H7 (cell line): ENCODE measurements around the gene OSTF1. TPM values are rescaled to one million over a fixed set of nuclear protein-coding genes. Genes with fewer than 3 reads are reported as not detected.
A peak's percentile ranks its signal among the peaks of the same experiment; 100 is the strongest.

Experiments
- DNase-seq: peaks from one replicate; pipeline ENCODE4 v3.0.0; 2012
- H3K27me3 ChIP-seq: 2 replicates; pipeline ENCODE4 v1.6.0; 2011; ENCODE audit warnings: mild to moderate bottlenecking, low read length; ENCODE audit not compliant: control insufficient read depth, insufficient read depth
- H3K36me3 ChIP-seq: replicated peaks from 2 replicates; pipeline ENCODE4 v1.5.1; 2011; ENCODE audit warnings: low read length; ENCODE audit not compliant: control insufficient read depth, insufficient read depth
- H3K4me3 ChIP-seq: 2 replicates; pipeline ENCODE4 v1.5.1; 2011; ENCODE audit warnings: low read depth, mild to moderate bottlenecking, control low read depth, low read length, moderate library complexity; ENCODE audit not compliant: insufficient read depth
- total RNA-seq: library from RNA; depleted of rRNA; stranded (reverse); fragments of >200 nt; shearing (Covaris generic); gene quantifications from 2 replicates; pipeline ENCODE4 v1.2.3, GENCODE V29; 2014

The OSTF1 gene
- total RNA-seq, 1 experiment from 2014 or later = 18.5 TPM

DNA sequence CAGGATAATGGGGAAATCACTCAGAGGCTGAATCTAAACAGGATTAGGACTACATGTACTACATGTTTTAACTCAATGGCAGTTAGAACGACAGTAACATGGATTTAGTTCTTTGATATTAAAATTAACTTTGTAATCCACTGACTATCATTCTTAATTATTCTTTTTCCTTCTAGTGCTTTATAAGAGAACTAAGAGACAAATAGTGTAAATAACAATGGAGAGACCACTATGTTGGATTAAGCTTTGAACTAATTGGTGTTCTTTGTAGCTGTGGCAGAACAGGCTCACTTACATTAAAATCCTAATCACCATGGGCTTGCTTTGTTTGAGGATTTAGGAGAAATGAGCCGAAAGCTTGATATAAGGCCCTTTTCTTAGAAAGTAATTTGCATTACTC, 19.1 kb upstream of the OSTF1 start:
- Histone ChIP-seq H3K36me3 (no peaks in the 10 kb centered on the region), H3K27me3 (no peaks in the 10 kb centered on the region), H3K4me3 (no peak overlapping the region)
- DNase-seq = no peak

DNA sequence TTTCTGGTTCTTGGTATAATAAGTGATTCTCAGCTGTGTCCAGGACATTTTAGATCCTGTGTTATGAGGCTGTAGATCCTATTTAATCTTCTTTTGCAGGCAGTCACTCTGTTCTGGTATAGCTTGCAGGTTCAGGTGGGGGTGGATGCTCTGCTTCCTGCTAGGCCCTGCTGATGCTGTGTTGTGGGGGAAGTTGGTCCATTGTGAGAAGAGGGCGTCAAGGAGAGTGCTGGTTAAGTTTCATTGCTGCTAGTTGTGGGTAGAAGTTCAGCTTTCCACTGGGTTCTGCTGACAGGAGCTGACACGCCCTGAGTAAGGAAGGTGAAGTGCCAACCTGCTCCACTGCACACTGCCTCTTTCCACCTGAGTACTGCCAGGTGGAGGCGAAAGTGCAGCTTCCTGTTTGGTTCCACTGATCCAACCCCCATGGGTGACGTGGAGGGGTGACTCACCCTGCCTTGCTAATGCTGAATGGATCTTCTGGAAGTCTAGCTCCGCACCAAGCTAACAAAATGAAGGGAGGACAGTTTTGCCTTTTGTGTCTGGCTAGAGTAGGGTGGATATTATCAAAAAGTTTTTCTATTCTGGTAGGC, 16.7 kb upstream of the OSTF1 start:
- no peaks in the 10 kb centered on the region for H3K36me3 ChIP-seq
- H3K27me3 ChIP-seq = no peaks in the 10 kb centered on the region
- DNase-seq = no peak
- no peak overlapping the region for H3K4me3 ChIP-seq

DNA sequence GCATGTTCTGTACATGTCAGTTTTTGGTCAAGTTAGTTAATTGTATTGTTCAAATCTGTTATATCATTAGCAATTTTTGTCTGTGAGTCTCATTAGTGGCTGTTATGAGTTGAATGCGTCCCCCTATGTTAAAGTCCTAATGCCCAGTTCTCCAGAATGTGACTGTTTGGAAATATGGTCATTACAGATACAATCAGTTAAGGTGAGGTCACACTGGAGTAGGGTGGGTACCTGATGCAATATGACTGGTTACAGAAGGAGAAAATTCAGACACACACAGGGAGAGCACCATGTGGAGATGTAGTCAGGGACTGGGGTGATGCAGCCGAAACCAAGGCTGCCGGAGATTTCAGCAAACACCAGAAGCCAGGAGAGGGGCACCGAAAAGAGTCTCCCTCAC, 15.4 kb upstream of the OSTF1 start:
- no peak for DNase-seq
- no peak overlapping the region for H3K4me3 ChIP-seq
- no peaks in the 10 kb centered on the region for H3K36me3 ChIP-seq
- no peaks in the 10 kb centered on the region for H3K27me3 ChIP-seq

DNA sequence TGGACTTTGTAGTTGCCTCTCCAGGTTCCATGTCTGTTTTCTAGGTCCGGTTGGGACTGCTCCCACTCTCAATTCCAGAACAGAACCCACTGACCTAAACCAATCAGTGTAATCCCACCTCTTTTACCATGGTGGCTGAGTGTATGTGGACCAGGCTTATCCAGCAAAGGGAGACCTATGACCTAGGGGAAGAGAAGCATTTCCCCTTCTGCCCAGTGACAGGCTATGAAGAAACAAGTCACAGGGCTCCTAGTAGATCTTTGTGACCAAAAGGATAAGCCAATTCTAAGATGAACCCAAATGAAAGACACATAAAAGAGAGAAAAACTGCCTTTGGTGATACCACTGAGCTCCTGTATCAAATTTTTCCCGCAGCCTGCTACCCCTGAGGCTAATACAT, 6.7 kb upstream of the OSTF1 start:
- DNase-seq = no peak
- Histone ChIP-seq H3K27me3 (no peaks in the 10 kb centered on the region), H3K4me3 (no peak overlapping the region), H3K36me3 (no peaks in the 10 kb centered on the region; the same call in 1 of the 2 replicates)

DNA sequence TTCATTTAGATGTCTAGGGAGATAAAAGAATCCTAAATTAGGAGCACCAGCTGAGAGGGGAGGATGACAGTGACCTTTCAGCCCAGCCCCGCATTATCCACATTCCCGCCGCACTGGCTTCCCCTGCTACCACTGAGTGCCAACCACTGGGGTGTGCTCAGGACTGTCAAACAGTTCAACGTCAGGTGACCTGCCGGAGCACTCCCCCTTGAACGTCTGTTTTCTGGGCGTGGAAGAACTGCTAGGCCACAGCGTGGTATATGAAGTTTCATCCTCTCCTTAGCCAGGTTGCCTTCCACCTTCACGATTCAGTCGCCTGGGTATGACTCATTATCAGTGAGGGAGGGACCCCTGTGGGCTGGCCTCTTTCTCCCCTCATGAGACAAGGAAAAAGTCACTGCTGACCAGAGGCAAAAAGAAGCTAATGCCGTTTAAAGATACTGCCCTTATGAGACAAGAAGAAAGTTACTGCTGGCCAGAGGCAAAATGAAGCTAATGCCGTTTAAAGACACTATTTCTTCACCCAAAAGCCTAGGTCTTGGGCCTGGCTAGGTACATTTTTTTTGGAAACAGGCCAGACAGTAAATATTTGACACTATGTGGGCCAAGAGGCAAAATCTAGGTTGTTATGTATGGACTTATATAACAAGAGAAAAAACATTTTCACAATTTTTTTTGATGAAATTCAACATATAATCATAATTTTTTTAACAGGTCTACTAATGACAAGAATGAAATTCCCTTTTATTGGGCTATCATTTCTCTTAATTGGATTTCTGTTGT, 4.9 kb upstream of the OSTF1 start:
- H3K36me3 ChIP-seq = no peaks in the 10 kb centered on the region; the same call in 1 of the 2 replicates
- no peak overlapping the region for H3K4me3 ChIP-seq
- H3K27me3 ChIP-seq = no peaks in the 10 kb centered on the region
- peak; percentile 65 for DNase-seq

DNA sequence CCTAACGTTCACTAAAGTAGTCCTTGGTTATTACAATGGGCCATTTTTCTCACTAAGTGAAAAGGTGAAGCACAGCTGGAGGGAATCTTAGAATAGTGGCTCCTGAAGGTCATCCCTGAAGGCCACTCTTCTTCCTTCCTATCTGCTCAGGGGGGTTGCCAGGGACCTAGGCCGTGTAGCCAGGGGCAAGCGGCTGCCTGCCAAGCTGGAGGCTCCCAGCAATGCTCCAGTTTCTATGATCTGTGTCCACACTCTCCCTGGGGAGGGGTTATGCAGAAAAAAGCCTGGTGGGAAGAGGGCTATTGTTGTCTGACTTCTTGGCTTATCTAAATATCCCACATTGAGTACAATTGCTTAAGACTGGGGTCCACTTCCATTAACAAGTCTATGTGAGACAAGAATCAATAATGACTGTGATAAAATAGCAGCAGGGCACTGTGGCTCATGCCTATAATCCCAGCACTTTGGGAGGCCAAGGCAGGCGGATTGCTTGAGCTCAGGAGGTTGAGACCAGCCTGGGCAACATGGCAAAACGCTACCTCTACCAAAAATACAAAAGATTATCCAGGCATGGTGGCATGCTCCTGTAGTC, 4.1 kb upstream of the OSTF1 start:
- Histone ChIP-seq H3K4me3 (no peak overlapping the region), H3K27me3 (no peaks in the 10 kb centered on the region), H3K36me3 (no peaks in the 10 kb centered on the region; the same call in 1 of the 2 replicates)
- no peak for DNase-seq

DNA sequence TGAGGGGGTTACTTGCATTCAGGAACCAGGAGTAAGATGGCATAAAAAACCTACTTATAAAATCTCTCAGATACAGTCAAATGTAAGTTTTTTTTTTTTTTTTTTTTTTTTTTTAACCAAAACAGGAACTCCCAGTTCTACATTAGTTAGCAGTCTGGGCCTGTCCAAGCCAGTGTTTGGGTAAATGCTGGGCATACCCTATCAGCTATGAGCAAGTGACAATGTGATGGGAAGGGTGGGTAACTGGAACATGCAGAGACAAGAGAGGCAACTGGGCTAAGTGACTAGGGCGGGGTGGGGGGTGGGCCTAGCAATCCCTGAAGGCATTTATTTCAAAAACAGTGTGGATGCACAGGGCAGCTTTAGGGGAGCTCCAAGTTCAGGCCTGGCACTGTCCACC, 2.7 kb upstream of the OSTF1 start:
- no peak overlapping the region for H3K4me3 ChIP-seq
- no peaks in the 10 kb centered on the region for H3K27me3 ChIP-seq
- no peak for DNase-seq
- no peaks in the 10 kb centered on the region; the same call in 1 of the 2 replicates for H3K36me3 ChIP-seq

DNA sequence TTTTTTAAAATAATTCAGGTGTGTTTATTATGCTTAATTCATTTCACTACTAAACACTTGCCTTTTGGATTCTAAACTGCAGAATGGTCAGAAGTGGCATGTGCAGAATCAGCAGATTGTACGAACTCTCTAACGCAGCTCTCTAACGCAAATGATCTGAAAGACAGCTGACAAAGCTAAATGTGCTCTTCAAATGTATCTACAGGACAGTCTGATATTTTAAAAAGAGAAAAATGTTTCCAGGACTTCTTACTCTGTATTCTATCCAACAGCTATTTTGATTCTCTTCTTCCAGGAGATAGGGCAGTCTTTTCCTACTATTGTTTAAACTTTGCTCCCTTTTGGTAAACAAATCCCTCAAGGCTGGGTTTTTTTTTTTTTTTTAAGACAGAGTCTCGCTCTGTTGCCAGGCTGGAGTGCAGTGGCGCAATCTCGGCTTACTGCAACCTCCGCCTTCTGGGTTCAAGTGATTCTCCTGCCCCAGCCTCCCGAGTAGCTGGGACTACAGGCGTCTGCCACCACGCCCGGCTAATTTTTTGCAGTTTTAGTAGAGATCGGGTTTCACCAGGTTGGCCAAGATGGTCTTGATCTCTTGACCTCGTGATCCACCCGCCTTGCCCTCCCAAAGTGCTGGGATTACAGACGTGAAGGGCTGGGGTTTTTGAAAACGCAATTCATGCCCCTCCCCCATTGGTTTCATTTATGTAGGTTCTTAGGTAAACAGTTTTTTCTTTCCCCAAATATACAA, 1.6 kb upstream of the OSTF1 start:
- no peak for DNase-seq
- H3K36me3 ChIP-seq = no peaks in the 10 kb centered on the region
- peak overlapping the region; percentile 91 for H3K4me3 ChIP-seq
- no peaks in the 10 kb centered on the region for H3K27me3 ChIP-seq

DNA sequence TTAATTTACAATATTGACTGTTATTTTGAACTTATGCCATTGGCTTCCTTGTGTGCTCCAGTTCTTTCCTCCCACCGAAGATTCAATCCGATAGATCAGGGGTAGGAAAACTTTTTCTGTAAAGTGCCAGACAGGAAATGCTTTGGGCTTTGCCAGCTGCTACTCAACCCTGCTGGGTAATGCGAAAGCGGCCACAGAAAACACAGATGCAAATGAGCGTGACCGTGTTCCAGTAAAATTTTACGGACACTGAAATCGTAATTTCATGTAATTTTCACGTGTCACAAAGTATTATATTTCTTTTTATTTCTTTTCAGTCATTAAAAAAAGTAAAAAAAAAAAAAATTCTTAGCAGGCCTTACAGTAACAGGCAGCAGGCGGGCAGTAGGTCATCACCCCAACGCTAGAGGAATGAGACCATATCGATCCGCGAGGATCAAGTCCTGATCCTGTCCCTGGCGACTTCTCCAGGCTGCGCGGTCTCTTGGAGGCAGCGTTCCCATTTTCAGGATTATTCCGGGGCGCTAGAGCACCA, 958 bp upstream of the OSTF1 start:
- H3K36me3 ChIP-seq = no peaks in the 10 kb centered on the region
- H3K4me3 ChIP-seq = peak overlapping the region; percentile 91
- no peaks in the 10 kb centered on the region for H3K27me3 ChIP-seq
- peak; percentile 33 for DNase-seq

DNA sequence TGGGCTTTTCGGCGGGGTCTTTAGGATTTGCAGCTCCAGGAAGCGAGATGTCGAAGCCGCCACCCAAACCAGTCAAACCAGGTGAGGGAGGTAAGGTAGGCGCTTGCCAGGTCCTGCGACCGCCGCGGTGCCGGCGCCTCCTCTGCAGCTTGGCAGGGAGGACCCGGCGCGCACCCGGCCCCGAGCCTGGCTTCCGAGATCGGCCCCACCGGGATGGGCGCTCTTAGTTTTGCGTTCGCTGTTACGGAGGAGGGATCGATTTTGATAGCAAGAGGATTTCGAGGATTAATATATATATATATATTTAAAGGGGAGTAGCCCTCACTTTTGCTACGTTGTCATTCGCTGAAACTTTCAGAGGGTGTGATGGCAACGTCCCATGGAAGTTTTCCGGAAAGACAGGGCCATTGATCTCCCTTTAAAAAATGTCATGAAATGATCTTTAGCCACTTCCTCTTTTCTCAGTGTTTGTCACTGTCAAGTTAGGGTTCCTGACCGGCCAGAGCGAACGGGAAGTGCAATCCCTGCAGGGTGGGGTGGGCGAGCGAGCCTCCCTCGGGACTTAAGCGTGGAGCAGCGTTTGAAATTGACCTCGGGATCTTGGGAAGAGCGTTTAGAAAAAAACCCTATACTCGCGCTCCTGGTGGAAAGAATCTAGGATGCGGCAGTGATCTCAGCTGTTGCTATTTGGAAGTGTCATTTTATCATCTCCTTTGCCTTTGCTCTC, 495 bp downstream of the OSTF1 start:
- H3K27me3 ChIP-seq = no peaks in the 10 kb centered on the region
- peak overlapping the region; percentile 88 for H3K4me3 ChIP-seq
- no peaks in the 10 kb centered on the region for H3K36me3 ChIP-seq
- peak; percentile 78 for DNase-seq

DNA sequence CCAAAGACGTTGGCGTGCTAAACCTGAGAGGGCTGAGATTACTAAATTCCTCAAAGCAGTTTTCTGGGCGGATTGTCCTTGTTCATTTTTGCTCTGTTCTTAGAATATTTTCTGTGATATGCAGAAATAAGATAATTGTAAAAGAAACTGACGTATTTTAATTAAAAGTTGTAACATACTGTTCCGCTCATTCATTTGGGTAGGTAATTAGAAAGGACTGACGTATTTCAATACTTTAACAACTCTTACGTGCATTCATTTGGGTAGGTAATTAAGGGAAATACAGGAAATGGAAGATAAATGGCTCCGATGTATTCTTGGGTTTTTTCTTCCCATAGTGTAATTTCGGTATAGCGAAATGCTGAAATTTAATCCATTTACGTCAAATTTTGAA, 1.1 kb downstream of the OSTF1 start:
- no peaks in the 10 kb centered on the region for H3K36me3 ChIP-seq
- DNase-seq = no peak
- H3K27me3 ChIP-seq = no peaks in the 10 kb centered on the region
- H3K4me3 ChIP-seq = peak overlapping the region; percentile 88

DNA sequence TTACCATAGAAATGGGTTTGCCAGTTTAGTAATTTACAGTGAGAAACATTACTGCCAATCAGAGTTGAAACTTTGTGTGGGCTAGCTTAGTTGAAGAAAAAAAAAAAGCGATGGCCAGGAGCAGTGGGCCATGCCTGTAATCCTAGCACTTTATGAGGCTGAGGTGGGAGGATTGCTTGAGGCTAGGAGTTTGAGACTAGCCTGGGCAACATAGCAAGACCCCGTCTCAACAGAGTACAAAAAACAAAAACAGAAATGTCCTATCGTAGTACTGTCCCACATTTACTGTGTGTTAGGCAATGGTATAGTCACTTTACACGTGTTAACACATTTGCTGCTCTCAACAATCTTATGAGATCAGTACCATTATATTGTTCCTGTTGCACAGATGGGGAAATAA, 2.3 kb downstream of the OSTF1 start:
- no peak for DNase-seq
- Histone ChIP-seq H3K27me3 (no peaks in the 10 kb centered on the region), H3K4me3 (no peak overlapping the region), H3K36me3 (no peaks in the 10 kb centered on the region)

DNA sequence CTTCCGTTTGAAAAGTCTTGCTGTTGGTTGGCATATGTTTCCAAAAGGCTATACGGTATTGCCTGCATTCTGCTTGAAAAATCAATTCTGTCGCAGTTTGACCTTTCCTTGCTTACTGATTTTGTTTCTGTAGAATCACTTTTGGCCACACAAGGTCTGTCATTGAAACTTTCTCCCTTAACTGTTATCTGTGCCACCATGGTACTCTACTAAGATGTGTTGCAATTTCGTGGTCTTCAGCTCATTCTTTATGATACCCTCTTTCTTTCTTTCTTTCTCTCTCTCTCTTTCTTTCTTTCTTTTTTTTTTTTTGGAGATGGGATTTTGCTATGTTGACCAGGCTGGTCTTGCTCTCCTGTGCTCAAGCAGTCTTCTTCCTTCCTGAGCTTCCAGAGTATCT, 4.5 kb downstream of the OSTF1 start:
- Histone ChIP-seq H3K4me3 (no peak overlapping the region), H3K27me3 (no peaks in the 10 kb centered on the region), H3K36me3 (no peaks in the 10 kb centered on the region)
- DNase-seq = no peak

DNA sequence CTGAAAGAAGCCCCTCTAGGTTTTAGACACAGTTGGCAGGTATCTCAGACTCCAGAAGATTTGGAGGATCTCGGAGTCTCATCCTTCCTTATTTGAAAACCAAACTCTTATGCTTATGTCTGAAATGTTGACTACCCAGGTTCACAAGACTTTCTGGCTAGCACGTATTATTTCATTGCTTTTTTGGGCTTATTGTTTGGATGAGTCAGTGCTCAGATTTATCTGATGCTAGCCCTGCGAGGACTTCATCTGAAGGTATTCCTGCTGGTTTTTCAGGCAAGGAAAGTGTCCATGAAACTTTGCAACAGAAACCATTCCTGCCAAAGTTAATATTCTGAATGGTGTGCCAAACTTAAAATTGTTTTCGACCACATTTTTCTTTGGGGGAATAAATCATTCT, 8.5 kb downstream of the OSTF1 start:
- no peak overlapping the region for H3K4me3 ChIP-seq
- DNase-seq = no peak
- no peaks in the 10 kb centered on the region for H3K36me3 ChIP-seq
- H3K27me3 ChIP-seq = no peaks in the 10 kb centered on the region
